Small intestine (tissue), 7 donors: ENCODE results near the gene SIK2. TPM values are rescaled to one million over a fixed set of nuclear protein-coding genes. Genes with fewer than 3 reads are reported as not detected.

Experiments used
- DNase-seq, 2 donors: peaks; one replicate each; pipeline versions ENCODE4 v3.0.0 to v3.0.0-alpha.2; 2013
- FAIRE-seq: peaks from 2 replicates; lab custom pipeline; 2012; peaks lifted over from hg19 to GRCh38; lab: Jason Lieb, UNC
- H3K27ac ChIP-seq, 3 donors: one replicate each; pipeline ENCODE4 v1.5.1; 2013; ENCODE audit warnings: low read length in 2 of 3, mild to moderate bottlenecking in 2 of 3, control low read depth in 1 of 3, inconsistent platforms in 1 of 3, low read depth in 1 of 3, moderate library complexity in 1 of 3
- H3K27me3 ChIP-seq, 3 donors: one replicate each; pipeline ENCODE4 v1.6.1; 2013; ENCODE audit warnings: low read length in 3 of 3, inconsistent platforms in 1 of 3; ENCODE audit not compliant: control insufficient read depth in 3 of 3, insufficient read depth in 3 of 3
- H3K36me3 ChIP-seq, 3 donors: one replicate each; pipeline ENCODE4 v1.6.1; 2013; ENCODE audit warnings: low read length in 3 of 3, inconsistent platforms in 1 of 3, low read depth in 1 of 3, mild to moderate bottlenecking in 1 of 3, moderate library complexity in 1 of 3; ENCODE audit not compliant: control insufficient read depth in 3 of 3, insufficient read depth in 2 of 3
- H3K4me1 ChIP-seq, 3 donors: one replicate each; pipeline ENCODE4 v1.6.1; 2013; ENCODE audit warnings: low read length in 2 of 3, inconsistent platforms in 1 of 3, low read depth in 1 of 3, mild to moderate bottlenecking in 1 of 3, moderate library complexity in 1 of 3; ENCODE audit not compliant: control insufficient read depth in 3 of 3, insufficient read depth in 2 of 3
- H3K4me3 ChIP-seq, 3 donors: one replicate each; pipeline ENCODE4 v1.5.1; 2013; ENCODE audit warnings: low read length in 3 of 3, control low read depth in 1 of 3, inconsistent platforms in 1 of 3, low read depth in 1 of 3, mild to moderate bottlenecking in 1 of 3, moderate library complexity in 1 of 3
- H3K9me3 ChIP-seq, 2 donors: one replicate each; pipeline ENCODE4 v1.6.1; 2013; ENCODE audit warnings: low read depth in 1 of 2, low read length in 1 of 2; ENCODE audit not compliant: control insufficient read depth in 2 of 2, insufficient read depth in 1 of 2
- WGBS, 3 donors: extraction: QIAGEN DNeasy Blood & Tissue Kit; methylation state at CpG; one replicate each; pipeline ENCODE4 v1.1.7; 2013; 5-methylcytosine and 5-hydroxymethylcytosine counted together
- polyA plus RNA-seq, 4 donors: library from polyadenylated mRNA; stranded (reverse) in 3 of 4; unstranded in 1 of 4; fragments of 200-250 nt in 3 of 4; fragments of 120-200 nt in 1 of 4; gene quantifications; one replicate each; pipeline versions ENCODE4 v1.2.1 to v1.2.3, GENCODE V29; 2013
- donor health status: healthy with polysubstance abuse.
- donor health status: control.
- donor health status: control.
- donor health status: Bipolar disorder and iron deficiency.
- donor health status: healthy.

SIK2 gene
- polyA plus RNA-seq, 4 donors: 3.8 to 22.5 (median 5.6) TPM

DNA sequence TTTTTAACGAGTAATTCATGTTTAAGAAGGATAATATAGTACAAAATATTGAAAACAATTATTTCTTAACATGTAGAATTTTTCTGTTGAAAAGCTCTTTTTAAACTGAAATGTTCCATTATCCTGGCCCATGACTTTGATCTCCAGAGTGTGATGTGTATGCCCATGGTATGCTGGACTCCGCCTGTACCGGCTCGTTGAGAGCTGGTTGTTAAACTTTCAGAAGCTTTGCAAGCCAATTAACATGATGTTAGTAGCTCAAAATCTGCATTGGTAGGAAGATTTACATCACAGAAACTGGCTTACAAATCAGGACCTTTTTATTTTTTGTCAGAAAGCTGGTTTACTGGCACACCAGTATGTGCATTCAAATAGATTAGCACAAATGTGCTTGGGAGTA lies 15.0 kb downstream of the SIK2 start:
- no peak for FAIRE-seq
- no peaks in the 10 kb centered on the region for H3K4me1 ChIP-seq
- H3K27me3 ChIP-seq: no peaks in the 10 kb centered on the region
- no peak overlapping the region for H3K4me3 ChIP-seq
- no peak overlapping the region for H3K27ac ChIP-seq
- WGBS, 3 donors: 90 to 96% (median 91%) methylated on average over 4 of the region's 4 CpGs
- no peak for DNase-seq
- H3K9me3 ChIP-seq: peaks cover 0 to under 1% of the 10 kb centered on the region in 2 donors
- H3K36me3 ChIP-seq: peaks cover 4 to 29% (median 4%) of the 10 kb centered on the region in 3 donors

DNA sequence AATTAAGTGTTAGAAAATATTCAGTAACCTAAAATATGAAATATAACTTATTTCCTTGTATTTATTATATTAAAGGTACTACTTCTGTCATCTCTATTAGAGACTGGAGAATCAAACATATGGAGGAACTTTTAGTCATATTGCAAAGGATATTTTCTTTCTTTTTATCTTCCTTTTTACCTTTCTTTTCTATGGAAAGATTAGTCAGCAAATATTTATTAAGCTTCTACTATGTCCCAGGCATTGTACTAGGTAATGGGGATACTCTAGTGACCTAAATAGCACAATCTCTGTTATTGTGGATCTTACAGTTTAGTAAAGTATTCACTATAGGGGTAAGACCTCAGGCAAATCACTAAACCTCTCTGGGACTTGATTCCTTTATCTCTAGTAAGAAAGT lies 18.3 kb downstream of the SIK2 start:
- Histone ChIP-seq H3K27ac (no peak overlapping the region), H3K27me3 (no peaks in the 10 kb centered on the region), H3K9me3 (peaks cover 0 to 2% of the 10 kb centered on the region in 2 donors), H3K36me3 (peaks cover 4 to 27% (median 4%) of the 10 kb centered on the region in 3 donors), H3K4me1 (peaks cover 1 to 21% (median 5%) of the 10 kb centered on the region in 3 donors), H3K4me3 (no peak overlapping the region)
- FAIRE-seq: peak; percentile 26
- DNase-seq: no peak

- no peaks in the 10 kb centered on the region for H3K27me3 ChIP-seq
- peak; percentile 90 to 98 for DNase-seq
- H3K4me3 ChIP-seq: no peak overlapping the region
- H3K36me3 ChIP-seq: peaks cover 0 to 13% (median 0%) of the 10 kb centered on the region in 3 donors
- H3K4me1 ChIP-seq: peaks cover 2 to 40% (median 5%) of the 10 kb centered on the region in 3 donors
- peaks cover 0 to 2% of the 10 kb centered on the region in 2 donors for H3K9me3 ChIP-seq
- peak overlapping the region; percentile 64 to 89 (median 73) for H3K27ac ChIP-seq
- FAIRE-seq: no peak
- WGBS, 3 donors: 13 to 73% (median 39%) methylated on average over 4 of the region's 4 CpGs
Measured at GRCh38 chr11:111623527-111624030, 21.3 kb downstream of the SIK2 start.

GRCh38 chr11:111624608-111625007 lies 22.4 kb downstream of the SIK2 start:
- Histone ChIP-seq H3K9me3 (peaks cover 0 to 2% of the 10 kb centered on the region in 2 donors), H3K36me3 (peaks cover 0 to 7% (median 0%) of the 10 kb centered on the region in 3 donors), H3K4me3 (no peak overlapping the region), H3K4me1 (peaks cover 2 to 44% (median 5%) of the 10 kb centered on the region in 3 donors), H3K27me3 (no peaks in the 10 kb centered on the region), H3K27ac (peak overlapping the region in 1 of 3 donors; percentile 89)
- FAIRE-seq (no peak), DNase-seq (no peak)
- 82 to 89% (median 82%) methylated on average over 2 of the region's 2 CpGs for WGBS, 3 donors

GRCh38 chr11:111627591-111627990 lies 25.3 kb downstream of the SIK2 start:
- no peak overlapping the region for H3K4me3 ChIP-seq
- no peaks in the 10 kb centered on the region for H3K27me3 ChIP-seq
- DNase-seq (peak; percentile 59 to 66), FAIRE-seq (no peak)
- no peaks in the 10 kb centered on the region for H3K36me3 ChIP-seq
- WGBS, 3 donors: 29 to 69% (median 49%) methylated on average over 1 of the region's 1 CpG
- H3K9me3 ChIP-seq: no peaks in the 10 kb centered on the region
- H3K27ac ChIP-seq: peak overlapping the region in 1 of 3 donors; percentile 52
- H3K4me1 ChIP-seq: peaks cover 5 to 63% (median 13%) of the 10 kb centered on the region in 3 donors

GRCh38 chr11:111629499-111629898 lies 27.2 kb downstream of the SIK2 start:
- Histone ChIP-seq H3K4me3 (no peak overlapping the region), H3K9me3 (no peaks in the 10 kb centered on the region), H3K36me3 (no peaks in the 10 kb centered on the region), H3K27me3 (no peaks in the 10 kb centered on the region), H3K27ac (no peak overlapping the region), H3K4me1 (peaks cover 7 to 70% (median 20%) of the 10 kb centered on the region in 3 donors)
- no peak for FAIRE-seq
- 68 to 85% (median 69%) methylated on average over 2 of the region's 2 CpGs for WGBS, 3 donors
- no peak for DNase-seq

DNA sequence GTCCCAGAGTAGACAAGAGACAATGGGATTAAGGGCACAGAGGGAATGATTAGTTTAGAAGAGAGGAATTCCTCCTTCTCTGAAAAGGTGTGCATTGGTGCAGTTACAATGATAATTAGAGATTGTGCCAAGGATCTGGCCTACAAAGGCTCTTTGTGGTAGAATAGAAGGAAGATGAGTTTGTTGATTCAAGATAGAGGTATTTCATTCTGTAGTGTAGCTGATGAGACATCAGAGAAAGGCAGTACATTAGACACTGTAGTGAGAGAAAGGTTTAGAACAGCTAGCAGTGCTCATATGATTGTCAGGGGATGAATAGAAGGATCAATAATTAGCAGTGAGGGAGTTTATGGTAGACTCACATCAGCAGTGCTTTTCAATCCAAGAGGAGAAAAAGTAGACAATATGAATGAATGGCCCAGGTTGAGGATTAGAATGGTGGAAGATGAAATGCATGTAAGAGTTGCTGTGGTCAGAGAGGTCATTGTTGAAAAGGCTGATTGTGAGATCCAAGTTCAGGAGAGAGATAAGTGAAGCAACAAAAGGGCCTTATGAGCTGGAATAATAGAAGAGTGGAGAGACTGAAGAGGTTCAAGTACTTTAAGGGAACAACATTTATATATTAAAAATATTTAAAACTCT lies 28.9 kb downstream of the SIK2 start:
- Histone ChIP-seq H3K9me3 (no peaks in the 10 kb centered on the region), H3K4me3 (no peak overlapping the region), H3K4me1 (peaks cover 3 to 63% (median 24%) of the 10 kb centered on the region in 3 donors), H3K27ac (peak overlapping the region in 1 of 3 donors; percentile 15), H3K27me3 (no peaks in the 10 kb centered on the region), H3K36me3 (no peaks in the 10 kb centered on the region)
- no peak for DNase-seq
- no peak for FAIRE-seq

DNA sequence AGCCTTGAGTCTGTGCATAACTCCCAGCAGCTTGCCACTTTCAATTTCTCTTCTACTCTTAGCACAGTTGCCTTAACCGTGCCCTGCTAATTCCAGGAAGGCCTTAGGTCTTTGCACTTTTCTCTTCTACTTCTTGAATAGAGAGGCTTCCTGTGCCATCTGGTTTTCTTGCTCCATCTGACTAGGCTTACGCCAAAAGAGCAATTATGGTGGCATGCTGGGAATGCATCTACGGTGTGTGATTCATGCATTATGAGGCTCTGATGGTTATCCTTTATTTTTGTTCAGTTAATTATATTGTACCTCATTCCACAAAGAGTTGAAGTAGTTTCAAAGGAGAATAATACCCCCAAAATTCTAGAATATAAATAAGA lies 29.4 kb downstream of the SIK2 start:
- peak overlapping the region in 1 of 3 donors; percentile 51 for H3K27ac ChIP-seq
- DNase-seq (peak in 1 of 2 donors; percentile 41), FAIRE-seq (no peak)
- no peaks in the 10 kb centered on the region for H3K9me3 ChIP-seq
- H3K27me3 ChIP-seq: no peaks in the 10 kb centered on the region
- 29 to 53% (median 40%) methylated on average over 3 of the region's 3 CpGs for WGBS, 3 donors
- H3K36me3 ChIP-seq: no peaks in the 10 kb centered on the region
- no peak overlapping the region for H3K4me3 ChIP-seq
- peaks cover 3 to 59% (median 24%) of the 10 kb centered on the region in 3 donors for H3K4me1 ChIP-seq
